Right renal pelvis (tissue), 4 donors: ENCODE results near the gene OCA2. TPM values are rescaled to one million over a fixed set of nuclear protein-coding genes. Genes with fewer than 3 reads are reported as not detected.

Experiments used
- DNase-seq, 4 donors: peaks; one replicate each; pipeline ENCODE4 v3.0.0-alpha.2; 2013; ENCODE audit warnings: low read depth in 4 of 4, low spot score in 3 of 4, missing footprints in 1 of 4
- polyA plus RNA-seq, 4 donors: library from polyadenylated mRNA; unstranded; fragments of 120-200 nt; gene quantifications; one replicate each; pipeline ENCODE4 v1.2.1, GENCODE V29; 2013; ENCODE audit not compliant: insufficient read length in 4 of 4

OCA2 gene
- polyA plus RNA-seq, 4 donors, result 8.7 to 11.2 (median 9.4) TPM

DNA sequence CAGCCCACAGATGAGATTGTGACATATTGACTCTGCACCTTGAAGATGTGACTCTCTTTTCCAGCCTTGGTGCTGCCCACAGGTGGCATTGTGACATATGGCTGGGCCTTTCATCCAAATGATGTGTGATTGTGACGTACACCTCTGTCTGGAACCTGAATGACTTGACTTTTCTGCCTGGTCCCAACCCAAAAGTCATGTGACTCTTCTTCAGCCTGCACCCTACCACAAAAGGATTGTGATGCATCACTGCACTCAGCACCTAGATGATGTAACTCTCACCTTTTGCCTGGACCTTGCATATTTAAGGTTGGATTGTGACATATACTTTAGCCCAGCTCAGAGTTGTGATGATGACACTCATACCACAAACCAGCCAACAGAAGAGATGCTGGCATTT lies 204.5 kb downstream of the OCA2 start:
- DNase-seq, result no peak

DNA sequence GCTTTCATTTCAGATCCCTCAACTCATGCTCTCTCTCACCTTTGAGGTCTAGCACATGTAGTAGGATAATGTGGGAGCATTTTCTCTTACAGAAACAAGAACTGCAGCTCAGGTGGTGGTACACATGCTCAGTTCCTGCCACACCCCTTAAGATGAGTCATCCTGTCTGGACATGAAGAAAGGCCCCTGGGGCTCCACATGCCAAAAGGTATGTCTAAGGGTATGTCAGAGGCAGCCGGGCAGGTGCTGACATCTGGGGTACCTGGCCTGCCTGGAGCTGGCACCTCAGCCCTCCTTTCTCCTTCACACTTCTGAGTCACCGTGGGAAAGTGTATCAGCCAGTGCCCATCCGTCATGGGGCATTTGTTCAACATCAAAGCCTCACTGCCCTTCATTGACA lies 209.9 kb downstream of the OCA2 start:
- no peak for DNase-seq

DNA sequence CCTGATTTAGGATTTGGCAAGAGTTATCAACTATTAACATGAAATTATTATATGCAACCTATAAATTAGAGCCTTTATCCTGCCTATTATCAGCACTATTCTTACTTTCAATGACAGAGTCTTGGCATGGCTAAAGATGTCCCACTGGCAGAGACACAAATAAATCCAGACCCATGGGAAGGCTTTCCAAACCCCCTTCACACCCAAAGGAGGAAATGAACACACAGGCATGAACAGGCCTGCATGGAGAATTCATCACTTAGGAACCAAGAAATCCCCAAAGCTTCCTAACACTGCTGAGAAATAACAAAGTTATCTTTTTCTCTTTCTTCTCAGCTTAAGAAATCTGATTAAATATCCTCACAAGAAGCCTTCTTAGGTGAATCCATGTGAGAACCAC lies 213.9 kb downstream of the OCA2 start:
- DNase-seq, result no peak

DNA sequence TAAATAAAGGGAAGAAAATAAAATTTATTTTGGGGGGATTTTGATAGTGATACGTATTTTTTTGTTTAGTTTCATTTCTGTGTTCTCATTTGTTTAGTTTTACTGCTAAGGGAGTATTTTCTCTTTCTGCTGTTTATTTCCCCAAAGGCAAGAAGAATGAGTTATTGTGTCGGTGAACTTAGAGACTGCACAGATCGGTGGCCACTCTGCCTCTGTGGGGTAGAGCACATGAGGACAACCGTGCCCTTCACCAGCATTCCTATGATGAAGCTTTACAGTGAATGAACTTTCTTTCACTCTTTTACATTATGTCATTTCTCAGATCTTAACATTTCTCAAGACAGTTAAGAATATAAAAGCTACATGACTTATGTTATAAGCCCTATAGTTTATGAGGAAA lies 214.4 kb downstream of the OCA2 start:
- no peak for DNase-seq

DNA sequence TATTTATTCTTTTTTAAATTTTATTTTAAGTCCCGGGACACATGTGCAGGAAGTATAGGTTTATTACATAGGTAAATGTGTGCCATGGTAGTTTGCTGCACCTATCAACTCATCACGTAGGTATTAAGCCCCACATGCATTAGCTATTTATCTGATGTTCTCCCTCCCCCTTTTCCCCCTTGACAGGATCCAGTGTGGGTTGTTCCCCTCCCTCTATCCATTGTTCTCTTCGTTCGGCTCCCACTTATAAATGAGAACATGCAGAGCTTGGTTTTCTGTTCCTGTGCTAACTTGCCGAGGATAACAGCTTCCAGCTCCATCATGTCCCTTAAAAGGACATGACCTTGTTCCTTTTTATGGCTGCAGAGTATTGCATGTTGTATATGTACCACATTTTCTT lies 220.3 kb downstream of the OCA2 start:
- DNase-seq, result no peak

DNA sequence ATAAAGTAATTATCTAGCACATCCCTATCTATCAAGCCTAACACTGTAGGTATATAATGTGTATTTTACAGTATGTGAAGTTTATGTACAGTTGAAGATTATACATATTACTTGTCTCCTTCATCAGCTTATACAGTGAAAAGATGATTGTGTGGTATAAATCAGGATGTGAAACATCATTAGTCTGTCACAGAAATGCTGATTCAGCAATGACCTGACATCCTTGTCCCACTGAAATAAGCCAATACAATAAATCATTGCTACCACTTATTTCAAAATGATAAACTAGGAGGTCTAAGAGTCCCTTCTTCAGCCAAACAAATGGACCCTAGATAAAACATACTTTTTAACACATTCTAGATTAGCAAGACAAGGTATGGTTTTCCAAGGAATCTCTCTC lies 225.3 kb downstream of the OCA2 start:
- no peak for DNase-seq

DNA sequence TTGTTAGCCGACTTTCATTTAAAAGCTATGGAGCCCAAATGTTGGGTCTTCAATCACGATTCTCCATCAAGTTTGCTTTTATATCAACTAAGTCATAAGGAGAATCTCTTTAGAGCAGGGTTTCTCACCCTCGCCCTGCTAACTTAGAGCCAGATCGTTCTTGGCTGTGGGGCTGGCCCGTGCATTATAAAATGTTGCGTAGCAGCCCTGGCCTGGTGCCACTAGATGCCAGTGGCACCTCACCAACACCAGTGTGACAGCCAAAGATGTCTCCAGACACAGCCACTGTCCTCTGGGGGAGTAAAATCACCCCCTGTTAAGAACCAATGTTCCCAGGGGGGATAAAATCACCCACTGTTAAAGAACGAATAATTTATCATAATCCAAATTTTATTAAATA lies 226.1 kb downstream of the OCA2 start:
- no peak for DNase-seq

DNA sequence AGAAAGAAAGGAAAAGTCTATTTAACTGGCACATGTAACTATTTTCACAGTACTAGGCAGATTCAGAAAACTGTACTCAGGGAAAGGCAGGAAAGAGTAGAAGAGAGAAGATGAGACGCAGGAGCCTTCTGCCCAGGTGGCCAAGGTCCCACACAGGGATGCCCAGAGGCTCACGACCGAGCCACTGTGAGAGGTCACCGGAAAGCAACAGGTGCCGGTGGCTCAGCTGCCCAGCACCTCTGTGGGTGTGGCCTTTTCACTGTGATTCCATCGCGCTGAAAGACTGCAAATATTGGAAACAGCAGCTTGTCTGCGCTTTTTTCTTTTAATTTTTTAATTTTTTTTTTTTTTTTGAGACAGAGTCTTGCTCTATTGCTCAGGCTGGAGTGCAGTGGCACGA lies 226.8 kb downstream of the OCA2 start:
- no peak for DNase-seq

DNA sequence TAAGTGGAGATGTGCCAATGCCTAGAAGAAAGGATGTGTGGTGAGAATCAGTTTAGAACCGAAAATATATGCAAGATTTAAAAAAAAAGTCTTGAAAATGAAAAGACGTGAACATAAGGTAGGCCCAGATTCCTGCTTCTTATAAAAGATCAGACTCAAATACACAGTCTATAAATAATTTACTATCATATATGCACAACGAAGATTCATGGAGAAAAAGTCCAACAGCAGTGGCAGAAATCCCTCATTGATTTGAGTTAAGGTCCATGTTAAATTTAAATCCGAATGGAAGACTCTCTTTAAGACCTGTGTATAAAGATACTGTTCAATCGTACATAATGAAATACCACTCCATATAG lies 227.2 kb downstream of the OCA2 start:
- DNase-seq, result no peak

DNA sequence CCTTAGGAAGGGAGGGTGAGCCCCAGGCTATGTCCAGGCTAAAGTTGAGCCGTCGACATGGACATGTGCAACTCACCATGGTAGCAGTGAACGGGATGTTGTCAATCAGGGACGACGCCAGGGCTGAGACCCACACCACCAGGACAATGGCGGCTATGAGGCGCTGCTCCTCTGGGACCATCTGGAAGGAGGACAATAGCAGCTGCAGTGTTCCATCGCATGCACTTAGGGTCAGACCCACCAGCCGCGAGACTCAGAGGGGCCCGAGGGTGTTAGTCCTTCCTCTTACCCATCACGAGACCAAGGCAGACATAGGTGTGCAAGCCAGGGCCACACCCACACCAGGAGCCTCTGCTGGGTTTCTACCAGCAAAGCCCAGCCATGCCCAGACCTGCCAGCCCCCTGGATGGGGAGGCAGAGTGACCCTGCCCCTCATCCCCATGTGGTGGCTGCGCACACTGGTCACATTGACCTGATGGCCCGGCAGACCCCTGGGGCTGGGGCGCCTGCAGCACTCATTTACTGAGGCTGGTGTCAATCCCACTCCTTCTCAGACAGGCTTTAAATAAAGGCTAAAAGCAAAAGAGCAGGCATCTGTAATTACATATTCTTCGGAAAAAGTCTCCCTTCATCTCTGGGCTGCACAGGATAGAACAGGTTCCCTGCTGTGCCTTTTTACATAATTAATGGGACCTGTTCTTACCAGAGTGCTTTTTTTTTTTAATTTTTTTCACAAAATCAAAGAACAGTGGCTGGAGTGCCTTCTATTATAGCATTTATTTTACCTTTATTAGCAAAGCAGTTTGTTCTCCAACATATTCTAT lies 227.8 kb downstream of the OCA2 start:
- no peak for DNase-seq

DNA sequence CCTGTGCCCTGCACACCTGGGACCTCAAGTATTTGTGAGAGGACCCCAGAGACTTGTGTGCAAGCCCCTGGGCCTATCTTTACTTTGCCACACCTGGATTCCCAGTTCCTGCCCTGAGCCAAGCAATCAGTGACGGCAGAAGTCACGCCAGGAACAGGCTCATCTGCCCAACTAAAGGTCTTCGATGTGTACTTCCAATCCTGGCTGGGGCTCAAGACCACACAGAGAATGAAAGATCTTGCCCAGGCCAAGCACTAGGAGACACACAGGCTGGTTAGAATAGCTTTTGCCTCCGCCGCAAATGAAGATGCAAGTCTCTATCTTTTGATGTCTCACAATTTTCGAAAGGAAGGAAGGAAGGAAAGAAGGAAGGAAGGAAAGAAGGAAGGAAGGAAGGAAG lies 228.8 kb downstream of the OCA2 start:
- no peak for DNase-seq

DNA sequence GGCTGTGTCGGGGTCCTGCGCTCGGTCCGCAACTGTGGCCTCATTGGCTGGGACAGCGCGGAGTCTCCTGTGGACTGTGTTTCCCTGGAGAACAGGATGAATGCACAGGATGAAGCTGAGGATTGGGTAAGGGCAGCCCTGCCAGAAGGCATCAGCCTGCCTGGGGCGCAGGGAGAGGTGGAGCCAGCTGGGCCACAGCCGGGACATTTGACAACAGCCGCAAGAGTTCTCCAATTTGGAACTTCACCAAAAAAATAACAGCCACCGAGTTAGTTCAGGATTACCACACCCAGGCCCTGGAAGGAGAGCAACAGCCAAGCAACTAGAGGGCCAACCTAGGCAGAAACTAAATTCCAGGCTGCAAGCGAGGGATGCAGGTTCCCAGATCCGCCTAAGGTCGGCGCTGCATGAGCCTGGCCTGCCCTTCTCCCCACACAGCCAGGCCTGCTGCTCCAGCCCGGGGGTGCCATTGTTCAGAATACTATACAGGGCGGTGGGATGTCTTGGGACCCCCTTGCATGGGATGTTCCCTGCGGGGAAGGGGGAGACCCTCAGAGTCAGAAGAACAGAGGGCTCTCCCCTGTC lies 229.3 kb downstream of the OCA2 start:
- DNase-seq, result no peak

DNA sequence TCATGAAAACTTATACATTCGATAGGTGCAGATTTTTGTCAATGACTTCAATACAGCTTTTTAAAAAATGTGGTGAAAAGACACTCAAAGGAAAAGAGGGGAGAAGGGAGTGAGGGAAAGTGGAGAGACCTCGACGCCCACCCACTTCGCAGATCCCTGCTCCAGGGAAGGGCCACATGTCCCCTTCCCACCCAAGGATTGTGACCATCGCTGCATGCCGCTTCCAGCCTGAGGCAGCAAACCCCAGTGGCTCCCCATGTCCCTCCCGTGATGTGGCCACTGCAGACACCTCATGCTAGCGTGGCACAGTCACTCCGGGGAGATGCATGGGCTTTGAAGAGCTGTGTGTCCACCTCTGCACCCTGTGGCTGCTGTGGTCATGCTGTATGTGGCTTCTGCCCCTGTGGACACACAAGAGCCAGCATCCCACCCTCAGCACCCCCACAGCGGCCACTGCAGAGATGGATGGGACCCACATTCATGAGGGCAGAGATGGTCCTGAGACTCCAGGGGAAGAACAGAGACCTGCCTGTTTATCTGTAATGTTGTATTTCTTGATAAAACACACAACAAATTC lies 230.2 kb downstream of the OCA2 start:
- no peak for DNase-seq

DNA sequence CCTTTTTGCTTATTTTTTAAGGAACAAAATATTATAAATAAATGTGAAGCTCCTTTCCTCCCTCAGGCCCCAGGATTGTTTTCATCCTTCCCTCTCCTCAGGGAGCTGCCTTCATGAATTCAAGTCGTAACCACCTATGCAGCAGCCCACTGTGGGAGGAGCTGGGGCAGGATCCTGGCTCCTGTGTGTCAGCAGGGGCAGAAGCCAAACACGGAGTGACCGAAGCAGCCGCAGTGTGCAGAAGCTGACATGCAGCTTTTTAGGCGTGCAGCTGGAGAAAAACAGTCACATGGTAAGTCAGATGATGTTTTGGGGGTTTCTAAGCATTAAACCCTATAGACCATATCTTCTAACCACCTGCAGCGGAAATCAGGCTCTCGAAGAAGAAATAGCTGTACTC lies 231.3 kb downstream of the OCA2 start:
- no peak for DNase-seq

DNA sequence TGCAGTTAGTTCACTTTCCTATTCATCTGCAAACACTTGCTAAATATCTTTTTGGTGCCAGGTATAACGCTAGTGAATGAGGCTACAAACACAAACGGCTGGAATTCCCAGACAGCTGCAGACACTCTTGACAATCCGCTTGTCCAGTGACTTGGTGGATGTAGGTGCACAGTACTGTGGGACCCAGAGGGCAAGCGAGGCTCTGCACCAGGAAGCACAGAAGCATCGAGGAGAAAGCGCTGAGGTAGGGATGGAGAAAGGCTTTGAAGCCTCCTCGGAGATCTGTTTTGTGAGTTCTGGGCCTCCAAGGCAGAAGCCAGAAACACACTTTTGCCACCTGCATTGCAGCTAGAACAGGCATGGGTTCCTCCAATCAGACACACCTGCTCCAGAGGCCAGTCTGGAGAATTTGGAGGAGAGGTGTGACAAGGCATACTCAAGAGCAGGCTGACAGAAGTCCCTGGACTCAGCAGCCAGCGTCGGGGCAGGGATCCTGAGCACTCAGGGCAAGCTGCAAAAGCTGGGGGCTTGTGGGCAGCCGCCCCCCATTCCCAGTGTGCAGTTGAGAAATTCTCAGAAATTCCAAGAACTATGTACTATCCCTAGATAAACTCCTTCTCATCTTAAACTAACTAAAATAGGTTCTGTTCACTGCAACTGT lies 232.5 kb downstream of the OCA2 start:
- no peak for DNase-seq

DNA sequence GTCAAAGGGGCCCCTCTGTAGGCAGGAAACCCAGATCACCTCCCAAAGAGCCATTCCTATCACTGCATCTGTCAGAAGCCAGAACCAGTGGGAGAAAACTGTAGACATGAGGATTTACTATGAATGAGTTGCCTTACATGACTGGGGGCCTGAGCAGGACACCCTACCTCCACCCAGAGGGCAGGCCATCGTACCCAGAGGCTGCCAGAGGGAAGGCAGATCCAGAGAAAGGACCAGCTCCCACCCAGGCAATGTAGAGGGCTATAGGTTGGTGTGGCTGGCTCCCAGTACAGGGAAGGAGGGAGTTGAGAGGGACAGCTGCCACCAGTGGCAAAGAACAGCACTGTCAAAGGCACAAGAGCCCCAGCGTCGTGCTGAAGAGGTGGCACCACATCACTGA lies 233.2 kb downstream of the OCA2 start:
- no peak for DNase-seq

DNA sequence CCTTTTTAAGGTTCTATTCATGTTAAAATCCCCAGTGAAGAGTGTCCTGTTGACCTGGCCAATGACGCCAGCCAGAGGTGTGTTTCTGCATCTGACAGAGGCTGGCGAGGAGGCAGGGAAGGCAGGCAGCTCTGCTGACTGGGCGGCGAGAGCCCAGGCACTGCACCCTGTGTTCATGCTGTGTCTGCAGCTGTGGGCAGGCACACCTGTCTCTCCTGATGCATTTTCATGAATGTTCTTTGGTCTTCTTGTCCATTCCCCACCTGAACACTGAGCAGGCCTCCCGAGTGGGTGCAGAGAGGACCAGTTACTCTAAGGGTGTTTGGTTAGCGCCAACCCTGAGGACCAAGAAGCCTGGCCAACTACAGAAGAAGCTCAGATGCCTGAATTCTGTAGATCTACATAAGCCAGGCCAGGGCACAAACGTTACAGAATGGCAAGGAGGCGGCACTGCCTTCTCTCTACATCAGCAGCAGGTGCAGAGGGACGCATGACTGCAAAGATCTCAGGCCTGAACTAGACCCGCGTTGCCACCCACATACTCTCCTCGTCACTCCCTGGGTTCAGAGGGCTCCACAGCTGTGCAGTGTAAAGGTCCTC lies 233.7 kb downstream of the OCA2 start:
- DNase-seq, result no peak

DNA sequence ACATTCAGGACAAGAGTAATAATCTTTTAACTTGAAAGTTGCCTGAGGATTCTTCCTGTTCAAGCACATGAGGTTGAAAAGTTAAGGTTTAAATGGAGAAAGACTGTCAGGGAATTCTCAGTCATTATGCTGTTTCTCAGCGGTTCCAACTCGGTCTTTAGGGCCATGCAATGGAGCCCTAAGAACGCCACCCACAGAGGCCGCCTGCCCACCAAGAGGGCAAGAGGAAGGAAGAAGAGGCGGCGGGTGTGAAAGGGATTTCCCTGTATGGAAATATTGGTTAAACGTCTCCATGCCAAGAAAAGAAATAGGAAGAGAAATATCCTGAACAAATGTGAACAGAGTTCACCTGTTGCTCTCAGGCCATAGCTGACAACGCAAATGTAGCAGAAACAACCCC lies 234.4 kb downstream of the OCA2 start:
- DNase-seq, result no peak

DNA sequence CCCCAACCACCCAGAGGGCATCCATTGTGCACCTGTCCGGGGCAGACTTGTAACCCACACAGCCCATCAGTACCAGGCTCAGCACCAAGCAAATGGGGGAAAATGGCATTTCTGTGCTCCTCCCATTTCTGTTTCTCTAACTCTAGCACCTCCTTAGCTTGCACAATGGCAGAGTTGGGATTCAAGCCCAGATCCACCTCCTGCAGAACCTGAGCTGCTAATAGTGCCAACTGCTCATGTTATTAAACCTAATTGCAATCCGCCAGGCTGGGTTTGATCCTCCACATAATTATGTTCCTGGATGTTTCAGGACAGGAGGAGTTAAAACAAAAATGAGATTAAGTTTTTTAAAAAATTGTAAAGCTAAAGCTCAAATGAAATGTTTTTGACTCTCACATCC lies 235.0 kb downstream of the OCA2 start:
- DNase-seq, result no peak

DNA sequence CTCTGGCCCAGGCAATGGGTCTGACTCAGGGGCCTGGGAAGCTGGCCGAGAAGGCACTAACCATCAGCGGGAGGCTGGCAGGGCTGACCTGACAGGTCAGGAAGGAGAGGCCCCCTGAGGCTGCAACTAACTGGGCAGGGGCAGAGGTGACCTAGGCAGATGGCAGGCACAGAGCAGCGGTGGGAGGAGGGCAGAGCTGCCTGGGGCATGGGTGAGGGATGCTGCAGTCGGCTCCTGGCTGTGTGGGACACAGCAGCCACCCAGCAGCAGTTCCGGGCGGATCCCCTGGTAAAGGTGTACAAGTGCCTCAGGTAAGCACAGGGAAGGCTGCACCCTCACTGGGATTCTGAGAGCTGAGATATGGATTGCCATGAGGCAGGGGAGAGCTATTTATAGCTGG lies 236.1 kb downstream of the OCA2 start:
- no peak for DNase-seq

DNA sequence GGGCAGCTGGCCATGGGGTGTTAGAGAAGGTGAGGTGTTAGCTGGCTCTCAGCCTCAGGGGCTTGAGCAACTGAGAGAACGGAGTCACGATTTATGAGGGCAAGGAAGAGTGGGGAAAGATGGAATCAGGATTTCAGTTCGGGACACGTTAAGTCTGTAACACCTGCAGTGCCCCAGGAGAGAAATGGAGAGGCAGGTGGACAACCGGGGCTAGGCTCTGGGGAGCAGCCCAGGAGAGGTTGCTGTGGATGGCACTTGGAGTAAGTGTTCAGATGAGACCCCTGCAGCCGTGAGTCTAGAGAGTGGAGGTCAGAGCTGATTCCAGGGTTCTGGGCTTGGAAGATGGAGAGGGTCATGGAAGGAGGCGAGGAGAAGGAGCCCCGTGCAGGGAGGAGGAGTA lies 237.9 kb downstream of the OCA2 start:
- no peak for DNase-seq
